Measurements from ENCODE around the gene ACAD8.

- TF ChIP-seq EZH2phosphoT487 (IDR thresholded peaks at IDR 0.05; ENCODE audit: insufficient read depth, low read depth) = 0 out of 2 replicates have a peak, but pooled peaks have one; percentile 49
- no peak for TF ChIP-seq EZH2 (IDR thresholded peaks at IDR 0.05; ENCODE audit: insufficient read depth, poor library complexity, severe bottlenecking)
These were observed 13.5 kb downstream of the ACAD8 start for GRCh38 chr11:134266841-134267251.

All from GM23248 (cell line).